ENCODE data around the gene ZBTB46. TPM values are rescaled to one million over a fixed set of nuclear protein-coding genes. Genes with fewer than 3 reads are reported as not detected.
A peak's percentile ranks its signal among the peaks of the same experiment; 100 is the strongest.

The ZBTB46 gene
- total RNA-seq, 1 experiment from 2014 or later, result 9.5 TPM

GRCh38 chr20:63751471-63752271 lies 79.4 kb downstream of the ZBTB46 start:
- Mint-ChIP-seq H3K4me1 (ENCODE audit: low read depth, unreplicated experiment) (no peaks in the 10 kb centered on the region), H3K4me3 (ENCODE audit: unreplicated experiment) (no peak overlapping the region), H3K27ac (ENCODE audit: unreplicated experiment) (no peak overlapping the region), H3K36me3 (ENCODE audit: insufficient read depth, unreplicated experiment) (peaks cover 5% of the 10 kb centered on the region), H3K27me3 (ENCODE audit: insufficient read depth, unreplicated experiment) (no peaks in the 10 kb centered on the region), H3K9me3 (ENCODE audit: unreplicated experiment) (no peaks in the 10 kb centered on the region)
- H3K4me1 ChIP-seq, result no peaks in the 10 kb centered on the region; the same call in 1 of the 2 replicates
- ChIA-PET POLR2A (interaction anchor here (1.0 kb wide), 1 partner anchor 11 kb away, joined by 4 read pairs; no protein-coding TSS in a partner anchor), CTCF (interaction anchor here (0.6 to 0.7 kb wide), 4 partner anchors 36 to 306 kb away, joined by 3 to 8 read pairs (median 5); no protein-coding TSS in a partner anchor)
- H3K9me3 ChIP-seq, result no peaks in the 10 kb centered on the region
- no TSS peak for BruUV-seq (replicated peaks)
- H3K36me3 ChIP-seq (ENCODE audit: control insufficient read depth, insufficient read depth, low read length), result no peaks in the 10 kb centered on the region
- no peak for TF ChIP-seq CTCF (IDR thresholded peaks at IDR 0.05; ENCODE audit: insufficient read depth in 1 of 2, low read depth in 1 of 2, low read length in 1 of 2, severe bottlenecking in 1 of 2, unreplicated experiment in 1 of 2)
- peak in 1 of 2 experiments; percentile 52 for DNase-seq
- no peak overlapping the region for H3K4me3 ChIP-seq (ENCODE audit: low read depth, low read length)
- H3K27me3 ChIP-seq (replicated peaks; ENCODE audit: control insufficient read depth, insufficient read depth, low read length), result no peaks in the 10 kb centered on the region
- intact Hi-C loops (cut with micrococcal nuclease; ENCODE audit: unreplicated experiment), result no loop called here

DNA sequence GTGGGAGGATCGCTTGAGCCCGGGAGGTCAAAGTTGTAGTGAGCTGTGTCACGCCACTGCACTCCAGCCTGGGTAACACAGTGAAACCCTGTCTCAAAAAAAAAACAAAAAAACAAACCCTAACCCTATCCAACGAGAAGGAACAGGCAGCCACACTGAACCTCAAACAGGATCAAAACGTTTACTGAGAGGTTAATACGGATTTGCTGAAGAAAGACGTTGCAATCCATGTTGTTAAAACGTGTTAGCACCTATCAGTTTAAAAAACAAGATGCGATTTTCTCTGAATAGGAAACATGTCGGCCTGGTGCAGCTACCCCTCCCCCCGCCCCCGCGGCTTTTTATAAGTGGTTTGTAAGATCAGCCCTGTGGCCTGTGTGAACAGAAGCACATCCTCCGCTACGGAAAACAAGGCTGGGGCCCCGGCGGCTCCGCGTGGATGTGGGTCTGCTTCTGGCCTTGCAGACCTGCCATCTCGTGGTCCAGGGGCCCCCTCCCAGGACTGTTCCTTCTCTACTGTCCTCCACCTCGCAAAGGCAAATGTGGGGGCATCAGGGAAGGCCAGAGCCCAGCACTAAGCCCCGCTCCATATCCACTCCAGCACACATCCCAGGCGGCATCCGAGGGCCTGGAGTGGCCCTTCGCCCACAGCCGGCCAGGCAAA lies 80.1 kb downstream of the ZBTB46 start:
- H3K27me3 ChIP-seq (replicated peaks; ENCODE audit: control insufficient read depth, insufficient read depth, low read length), result no peaks in the 10 kb centered on the region
- H3K9me3 ChIP-seq, result no peaks in the 10 kb centered on the region
- peaks cover 10% of the 10 kb centered on the region for H3K36me3 Mint-ChIP-seq (ENCODE audit: insufficient read depth, unreplicated experiment)
- no peaks in the 10 kb centered on the region; the same call in 1 of the 2 replicates for H3K4me1 ChIP-seq
- no peaks in the 10 kb centered on the region for H3K36me3 ChIP-seq (ENCODE audit: control insufficient read depth, insufficient read depth, low read length)
- POLR2A ChIA-PET, result interaction anchor here (1.0 kb wide), 1 partner anchor 10 kb away, joined by 4 read pairs; no protein-coding TSS in a partner anchor
- intact Hi-C loops (cut with micrococcal nuclease; ENCODE audit: unreplicated experiment), result no loop called here
- no peak overlapping the region for H3K4me3 ChIP-seq (ENCODE audit: low read depth, low read length)
- H3K4me1 Mint-ChIP-seq (ENCODE audit: low read depth, unreplicated experiment), result no peaks in the 10 kb centered on the region
- H3K27me3 Mint-ChIP-seq (ENCODE audit: insufficient read depth, unreplicated experiment), result no peaks in the 10 kb centered on the region
- H3K27ac Mint-ChIP-seq (ENCODE audit: unreplicated experiment), result no peak overlapping the region
- H3K4me3 Mint-ChIP-seq (ENCODE audit: unreplicated experiment), result no peak overlapping the region
- peak in 1 of 2 experiments; percentile 46 for DNase-seq
- H3K9me3 Mint-ChIP-seq (ENCODE audit: unreplicated experiment), result no peaks in the 10 kb centered on the region
- CTCF ChIA-PET, result interaction anchor here (0.7 to 1.3 kb wide), 2 partner anchors 10 to 306 kb away, joined by 5 to 8 read pairs; no protein-coding TSS in a partner anchor
- BruUV-seq (replicated peaks), result no TSS peak
- TF ChIP-seq CTCF (IDR thresholded peaks at IDR 0.05; ENCODE audit: insufficient read depth in 1 of 2, low read depth in 1 of 2, low read length in 1 of 2, severe bottlenecking in 1 of 2, unreplicated experiment in 1 of 2), result no peak

Measured in Caco-2 (cell line).